HG02943 (cell line): Measurements from ENCODE around the gene ERC2.
"Not testable (repeated sequence)": the region's sequence is repeated elsewhere in the genome, so short reads cannot be mapped to it uniquely, and the experiment has no call there.

Experiments used
- ATAC-seq: cut with Tn5 transposase; IDR thresholded peaks from one replicate; pipeline ENCODE4 v1.9.1; 2021; ENCODE audit warnings: mild to moderate bottlenecking, low read depth, moderate library complexity; ENCODE audit not compliant: unreplicated experiment

ERC2 gene

GRCh38 chr3:56042326-56042951, 425.8 kb downstream of the ERC2 start:
- ATAC-seq = no peak

- no peak for ATAC-seq
Measured at GRCh38 chr3:56025326-56025725, 442.9 kb downstream of the ERC2 start.

GRCh38 chr3:56023546-56023945, 444.7 kb downstream of the ERC2 start:
- ATAC-seq = no peak

- ATAC-seq = no peak
Measured at GRCh38 chr3:56022619-56023018, 445.6 kb downstream of the ERC2 start.

GRCh38 chr3:56019490-56020146, 448.6 kb downstream of the ERC2 start:
- no peak for ATAC-seq

- not testable (repeated sequence) for ATAC-seq
Measured at GRCh38 chr3:56015374-56015773, 452.9 kb downstream of the ERC2 start.

GRCh38 chr3:56012721-56013120, 455.5 kb downstream of the ERC2 start:
- no peak for ATAC-seq

GRCh38 chr3:56005196-56005805, 463.0 kb downstream of the ERC2 start:
- ATAC-seq = no peak

- ATAC-seq = no peak
Measured at GRCh38 chr3:56003129-56003528, 465.1 kb downstream of the ERC2 start.

GRCh38 chr3:56001991-56002390, 466.3 kb downstream of the ERC2 start:
- ATAC-seq = no peak

GRCh38 chr3:56001537-56001936, 466.7 kb downstream of the ERC2 start:
- ATAC-seq = no peak

GRCh38 chr3:55989366-55989765, 478.9 kb downstream of the ERC2 start:
- no peak for ATAC-seq

- ATAC-seq = no peak
Measured at GRCh38 chr3:55988905-55989304, 479.4 kb downstream of the ERC2 start.

GRCh38 chr3:55984626-55985025, 483.6 kb downstream of the ERC2 start:
- ATAC-seq = no peak

GRCh38 chr3:55978953-55979352, 489.3 kb downstream of the ERC2 start:
- ATAC-seq = no peak

- no peak for ATAC-seq
Measured at GRCh38 chr3:55974421-55975165, 493.7 kb downstream of the ERC2 start.

GRCh38 chr3:55969634-55970033, 498.6 kb downstream of the ERC2 start:
- no peak for ATAC-seq

- no peak for ATAC-seq
Measured at GRCh38 chr3:55968331-55968730, 499.9 kb downstream of the ERC2 start.

GRCh38 chr3:55966566-55966965, 501.7 kb downstream of the ERC2 start:
- ATAC-seq = no peak

GRCh38 chr3:55965776-55966175, 502.5 kb downstream of the ERC2 start:
- ATAC-seq = no peak

GRCh38 chr3:55964491-55964985, 503.7 kb downstream of the ERC2 start:
- no peak for ATAC-seq
